HG02840 (cell line): ENCODE results near the gene GNG2.

ENCODE experiments used
- ATAC-seq: cut with Tn5 transposase; IDR thresholded peaks from one replicate; pipeline ENCODE4 v1.9.1; 2021; ENCODE audit warnings: mild to moderate bottlenecking, moderate library complexity, moderate number of reproducible peaks; ENCODE audit not compliant: unreplicated experiment, low FRiP score

Gene GNG2

DNA sequence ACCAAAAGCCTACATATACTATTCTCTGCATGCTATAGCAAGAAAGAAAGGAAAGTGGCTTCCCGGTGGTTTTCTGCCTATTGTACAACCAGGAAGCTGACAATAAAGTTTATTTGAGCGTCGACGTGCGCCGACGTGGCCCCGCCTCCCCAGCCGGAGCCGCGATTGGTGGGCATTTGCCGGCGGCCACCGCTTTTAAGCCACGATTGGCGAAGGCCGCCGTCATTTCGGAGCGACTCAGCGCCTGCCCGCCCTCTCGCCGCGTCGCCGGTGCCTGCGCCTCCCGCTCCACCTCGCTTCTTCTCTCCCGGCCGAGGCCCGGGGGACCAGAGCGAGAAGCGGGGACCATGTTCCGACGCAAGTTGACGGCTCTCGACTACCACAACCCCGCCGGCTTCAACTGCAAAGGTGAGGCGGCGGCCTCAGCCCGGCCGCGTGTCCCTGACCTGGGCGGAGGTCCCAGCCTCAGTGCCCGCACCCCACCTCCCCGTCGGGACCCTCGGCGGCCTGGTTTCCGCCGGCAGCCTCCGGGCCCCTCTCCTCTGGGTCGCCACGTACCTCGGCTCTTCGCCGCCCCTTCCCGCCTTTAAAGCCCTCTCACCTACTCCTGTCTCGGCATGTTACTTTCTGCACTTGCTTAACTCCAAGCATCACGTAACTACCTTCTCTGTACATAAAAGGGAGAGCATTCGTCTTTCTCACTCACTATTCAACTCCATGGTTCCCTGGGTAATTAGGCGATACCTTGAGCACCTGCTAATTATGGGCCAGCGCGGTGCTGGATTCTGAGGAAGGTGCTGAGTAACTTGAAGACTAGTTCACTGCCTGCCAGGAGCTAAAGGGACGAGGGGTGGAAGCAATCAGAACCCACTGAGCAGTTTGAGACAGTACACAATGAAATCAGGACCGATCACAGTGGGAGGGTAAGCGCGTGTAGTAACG, 129.2 kb downstream of the GNG2 start, which contains the start of gene RTRAF:
TSS of gene RTRAF (plus strand) at position 254 of the 942 bp plus-strand sequence. CDS start at position 348, 94 bp downstream.
- ATAC-seq = peak; percentile 90

GRCh38 chr14:51990488-51990887, 130.1 kb downstream of the GNG2 start:
- no peak for ATAC-seq

GRCh38 chr14:51993285-51993920, 133.0 kb downstream of the GNG2 start:
- no peak for ATAC-seq

DNA sequence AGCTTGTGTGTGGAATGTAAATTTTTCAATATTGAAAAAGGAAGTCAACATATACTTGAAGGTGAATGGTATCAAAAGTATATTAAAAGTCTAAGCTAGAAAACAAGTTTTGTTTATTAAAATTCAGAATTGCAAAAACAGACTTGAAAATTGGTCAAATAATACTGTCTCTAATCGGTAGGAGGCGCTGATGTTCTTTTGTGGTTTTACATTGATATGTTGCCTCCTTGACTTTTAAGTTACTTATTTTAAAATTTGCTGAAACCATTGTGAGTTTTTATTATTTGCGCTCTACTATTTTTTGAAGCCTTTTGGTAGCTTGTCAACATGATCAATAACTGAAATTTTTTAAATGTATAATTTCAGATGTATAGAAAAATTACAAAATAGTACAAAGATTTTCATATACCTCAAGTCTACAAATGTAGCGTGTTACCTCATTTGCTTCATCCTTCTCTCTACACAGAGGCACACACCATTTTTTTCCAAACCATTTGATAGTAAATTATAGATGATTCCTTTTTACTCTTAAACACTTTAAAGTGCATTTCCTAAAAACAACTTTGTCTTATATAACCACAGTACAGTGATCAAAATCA, 135.8 kb downstream of the GNG2 start:
- ATAC-seq = no peak

GRCh38 chr14:51998348-51998747, 137.9 kb downstream of the GNG2 start:
- no peak for ATAC-seq

GRCh38 chr14:51999084-51999483, 138.7 kb downstream of the GNG2 start:
- no peak for ATAC-seq

DNA sequence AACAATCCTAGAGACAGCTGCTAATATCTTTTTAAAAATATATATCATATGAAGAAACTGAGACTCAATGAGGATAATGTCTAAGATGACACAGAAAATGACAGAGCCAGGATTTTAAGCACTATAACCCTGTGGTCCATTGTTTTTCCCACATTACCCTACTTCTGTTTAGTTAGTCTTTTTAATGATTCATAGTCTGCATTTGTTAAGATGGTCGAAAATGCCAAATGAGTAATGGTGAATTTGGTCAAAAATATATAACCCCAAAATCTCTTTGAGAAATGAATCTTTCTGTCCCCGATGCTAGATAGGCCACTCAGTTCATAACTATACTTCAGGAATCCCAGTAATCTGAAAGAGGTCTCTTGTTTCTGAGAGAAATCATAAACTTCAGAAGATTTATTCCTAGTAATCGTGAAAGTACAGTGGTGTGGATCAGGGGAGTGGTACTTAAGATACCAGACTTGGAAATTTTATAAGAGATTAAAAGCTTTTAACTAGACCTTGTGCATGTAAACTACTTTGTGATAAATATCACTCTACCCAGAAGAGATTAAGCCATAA, 139.7 kb downstream of the GNG2 start:
- no peak for ATAC-seq

- no peak for ATAC-seq
Measured at GRCh38 chr14:52000696-52001095, 140.3 kb downstream of the GNG2 start.

DNA sequence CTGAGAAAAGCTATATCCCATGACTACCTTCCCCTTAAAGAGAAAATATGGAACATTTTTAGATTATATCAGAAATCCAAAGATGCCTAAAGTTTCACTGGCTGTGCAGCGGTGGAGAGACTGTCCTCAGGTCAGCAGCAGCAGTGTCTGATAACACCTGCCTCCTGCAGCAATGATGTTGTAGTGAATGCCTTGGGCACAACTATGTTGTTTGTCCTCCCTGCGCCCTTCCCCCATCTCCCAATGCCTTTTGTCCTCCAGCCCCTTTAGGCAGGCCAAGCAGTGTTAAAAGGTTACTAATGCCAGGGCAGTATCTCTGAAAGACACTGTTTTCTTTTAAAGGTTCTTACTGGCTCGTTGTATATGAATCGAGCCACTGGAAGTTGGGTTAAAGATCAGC, 142.1 kb downstream of the GNG2 start:
- no peak for ATAC-seq

- ATAC-seq = no peak
Measured at GRCh38 chr14:52003324-52003723, 142.9 kb downstream of the GNG2 start.

- ATAC-seq = no peak
Measured at GRCh38 chr14:52005625-52006024, 145.2 kb downstream of the GNG2 start.

DNA sequence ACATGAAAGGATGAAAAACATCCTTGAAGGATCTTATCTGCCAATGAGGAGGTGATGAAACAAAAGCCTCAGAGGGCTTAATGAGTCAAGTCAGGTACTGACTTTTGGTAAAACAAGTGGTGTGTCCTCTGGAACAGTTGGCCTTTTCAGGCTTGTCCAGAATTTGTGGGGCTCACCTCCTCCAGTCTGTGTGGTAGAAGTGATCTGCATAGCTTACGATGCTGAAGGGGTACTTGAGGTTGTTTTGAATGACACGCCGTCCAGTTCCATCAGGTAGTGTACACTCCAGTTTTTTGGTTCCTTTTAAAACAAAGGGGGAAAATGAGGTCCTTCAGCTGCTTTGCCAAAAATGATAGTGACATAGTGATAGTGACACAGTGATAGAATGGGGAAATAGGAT, 145.9 kb downstream of the GNG2 start:
- no peak for ATAC-seq

- ATAC-seq = no peak
Measured at GRCh38 chr14:52007211-52007610, 146.8 kb downstream of the GNG2 start.

DNA sequence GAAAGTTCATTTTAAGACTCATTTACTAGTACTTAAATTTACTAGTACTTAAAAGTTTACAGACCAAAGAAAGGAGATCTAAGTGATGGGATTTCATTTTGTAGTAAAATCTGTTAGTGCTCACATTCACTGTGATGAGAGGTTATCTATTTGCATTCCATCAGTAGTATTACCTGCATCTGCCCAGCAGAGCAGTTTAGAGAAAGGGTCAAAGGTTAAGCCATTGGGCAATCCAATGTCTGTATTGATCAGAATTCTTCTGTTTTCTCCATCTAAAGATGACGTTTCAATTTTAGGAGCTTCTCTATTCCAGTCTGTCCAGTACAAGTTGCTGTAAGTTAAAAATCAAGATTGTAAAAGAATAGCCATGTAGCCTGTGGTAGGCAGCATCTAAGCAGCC, 147.2 kb downstream of the GNG2 start:
- ATAC-seq = no peak

- ATAC-seq = no peak
Measured at GRCh38 chr14:52008136-52008535, 147.7 kb downstream of the GNG2 start.

DNA sequence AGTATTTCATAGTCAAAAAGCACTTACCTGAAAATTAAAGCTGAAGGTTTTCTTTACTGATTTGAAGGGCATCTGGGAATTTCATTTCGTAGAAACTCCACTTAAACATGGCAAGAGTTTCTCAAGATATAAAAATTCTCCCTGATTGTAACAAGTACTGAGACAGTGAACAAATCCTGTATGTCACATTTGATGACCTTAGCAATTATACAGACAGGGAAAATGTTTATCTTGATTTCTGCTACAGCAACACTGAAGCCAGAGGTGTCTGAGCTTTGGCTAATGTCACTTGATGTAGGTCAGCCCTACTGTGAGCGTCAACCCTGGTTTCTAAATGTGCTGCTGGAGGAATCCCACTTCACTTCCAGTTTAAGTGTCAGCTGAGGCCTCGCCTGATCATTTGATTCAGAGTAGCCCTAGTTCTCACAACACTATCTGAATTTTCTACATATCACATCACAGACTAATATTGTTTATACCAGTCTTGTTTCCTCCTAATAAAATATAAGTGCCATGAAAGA, 149.8 kb downstream of the GNG2 start:
- no peak for ATAC-seq

- ATAC-seq = no peak
Measured at GRCh38 chr14:52011523-52011922, 151.1 kb downstream of the GNG2 start.

- ATAC-seq = no peak
Measured at GRCh38 chr14:52012635-52013034, 152.2 kb downstream of the GNG2 start.

- no peak for ATAC-seq
Measured at GRCh38 chr14:52013984-52014600, 153.7 kb downstream of the GNG2 start.

GRCh38 chr14:52014601-52015267, 154.3 kb downstream of the GNG2 start:
- ATAC-seq = no peak
